ENCODE data around the gene NFATC4. TPM values are rescaled to one million over a fixed set of nuclear protein-coding genes. Genes with fewer than 3 reads are reported as not detected.

Gene NFATC4
- total and polyA plus RNA-seq, 3 donors from 2014 or later = 40.9 to 83.6 (median 53.5) TPM

Small RNA genes within 50 kb of the gene (small RNA-seq; reads per million reads assigned to genes)
- 0 reads per million in 2 donors for gene RF00026

Other genes with a start within 250 kb of the NFATC4 start
Only the 30 nearest of the 31 such genes appear.
- gene FITM1, start 237.5 kb upstream of the NFATC4 start, total RNA-seq = 1 to 10 TPM; 2.2 to 3.5 TPM
- gene FITM1, start 237.5 kb upstream of the NFATC4 start, polyA plus RNA-seq (ENCODE audit: insufficient read depth, low read depth, low replicate concordance) = 3.7 TPM
- 10 to 100 TPM; 43.3 to 63.9 TPM for gene PSME1, start 232.0 kb upstream of the NFATC4 start, total RNA-seq
- 101 TPM for gene PSME1, start 232.0 kb upstream of the NFATC4 start, polyA plus RNA-seq (ENCODE audit: insufficient read depth, low read depth, low replicate concordance)
- 10 to 100 TPM; 15.2 to 23.9 TPM for gene EMC9, start 226.6 kb upstream of the NFATC4 start, total RNA-seq
- 33.7 TPM for gene EMC9, start 226.6 kb upstream of the NFATC4 start, polyA plus RNA-seq (ENCODE audit: insufficient read depth, low read depth, low replicate concordance)
- 10 to 100 TPM; 49.8 to 78.1 TPM for gene PSME2, start 221.6 kb upstream of the NFATC4 start, total RNA-seq
- gene PSME2, start 221.6 kb upstream of the NFATC4 start, polyA plus RNA-seq (ENCODE audit: insufficient read depth, low read depth, low replicate concordance) = 122 TPM
- 10 to 100 TPM; 94.5 to 96.8 TPM for gene RNF31, start 220.7 kb upstream of the NFATC4 start, total RNA-seq
- 71.0 TPM for gene RNF31, start 220.7 kb upstream of the NFATC4 start, polyA plus RNA-seq (ENCODE audit: insufficient read depth, low read depth, low replicate concordance)
- 10 to 100 TPM; 45.7 to 56.2 TPM for gene IRF9, start 206.9 kb upstream of the NFATC4 start, total RNA-seq
- 74.8 TPM for gene IRF9, start 206.9 kb upstream of the NFATC4 start, polyA plus RNA-seq (ENCODE audit: insufficient read depth, low read depth, low replicate concordance)
- 10 to 100 TPM; 27.7 to 55.9 TPM for gene REC8, start 196.1 kb upstream of the NFATC4 start, total RNA-seq
- gene REC8, start 196.1 kb upstream of the NFATC4 start, polyA plus RNA-seq (ENCODE audit: insufficient read depth, low read depth, low replicate concordance) = 58.8 TPM
- gene IPO4, start 179.4 kb upstream of the NFATC4 start, total RNA-seq = 100 to 1,000 TPM in 1 of 2 donors, 10 to 100 TPM in 1; 85.9 to 140 TPM
- gene IPO4, start 179.4 kb upstream of the NFATC4 start, polyA plus RNA-seq (ENCODE audit: insufficient read depth, low read depth, low replicate concordance) = 156 TPM
- gene TM9SF1, start 172.7 kb upstream of the NFATC4 start, total RNA-seq = 10 to 100 TPM; 45.0 to 50.0 TPM
- gene TM9SF1, start 172.7 kb upstream of the NFATC4 start, polyA plus RNA-seq (ENCODE audit: insufficient read depth, low read depth, low replicate concordance) = 53.2 TPM
- 10 to 100 TPM; 19.4 to 27.4 TPM for gene TSSK4, start 162.5 kb upstream of the NFATC4 start, total RNA-seq
- gene TSSK4, start 162.5 kb upstream of the NFATC4 start, polyA plus RNA-seq (ENCODE audit: insufficient read depth, low read depth, low replicate concordance) = 78.2 TPM
- 100 to 1,000 TPM in 1 of 2 donors, 10 to 100 TPM in 1; 52.9 to 111 TPM for gene CHMP4A, start 154.7 kb upstream of the NFATC4 start, total RNA-seq
- 56.3 TPM for gene CHMP4A, start 154.7 kb upstream of the NFATC4 start, polyA plus RNA-seq (ENCODE audit: insufficient read depth, low read depth, low replicate concordance)
- gene MDP1, start 152.1 kb upstream of the NFATC4 start, total RNA-seq = 10 to 100 TPM; 17.3 to 19.5 TPM
- gene MDP1, start 152.1 kb upstream of the NFATC4 start, polyA plus RNA-seq (ENCODE audit: insufficient read depth, low read depth, low replicate concordance) = 20.1 TPM
- 100 to 1,000 TPM in 1 of 2 donors, 10 to 100 TPM in 1; 94.6 to 110 TPM for gene NEDD8, start 135.8 kb upstream of the NFATC4 start, total RNA-seq
- 180 TPM for gene NEDD8, start 135.8 kb upstream of the NFATC4 start, polyA plus RNA-seq (ENCODE audit: insufficient read depth, low read depth, low replicate concordance)
- 10 to 100 TPM; 30.0 to 42.2 TPM for gene GMPR2, start 135.3 kb upstream of the NFATC4 start, total RNA-seq
- 49.9 TPM for gene GMPR2, start 135.3 kb upstream of the NFATC4 start, polyA plus RNA-seq (ENCODE audit: insufficient read depth, low read depth, low replicate concordance)
- 10 to 100 TPM; 27.5 to 32.1 TPM for gene TINF2, start 125.6 kb upstream of the NFATC4 start, total RNA-seq
- gene TINF2, start 125.6 kb upstream of the NFATC4 start, polyA plus RNA-seq (ENCODE audit: insufficient read depth, low read depth, low replicate concordance) = 45.6 TPM
- 10 to 100 TPM in 1 of 2 donors, 1 to 10 TPM in 1; 3.6 to 10.5 TPM for gene TGM1, start 105.0 kb upstream of the NFATC4 start, total RNA-seq
- gene TGM1, start 105.0 kb upstream of the NFATC4 start, polyA plus RNA-seq (ENCODE audit: insufficient read depth, low read depth, low replicate concordance) = 5.4 TPM
- 10 to 100 TPM; 70.9 to 90.2 TPM for gene RABGGTA, start 96.6 kb upstream of the NFATC4 start, total RNA-seq
- gene RABGGTA, start 96.6 kb upstream of the NFATC4 start, polyA plus RNA-seq (ENCODE audit: insufficient read depth, low read depth, low replicate concordance) = 33.5 TPM
- gene DHRS1, start 68.4 kb upstream of the NFATC4 start, total RNA-seq = 10 to 100 TPM; 22.5 to 24.6 TPM
- 19.2 TPM for gene DHRS1, start 68.4 kb upstream of the NFATC4 start, polyA plus RNA-seq (ENCODE audit: insufficient read depth, low read depth, low replicate concordance)
- 10 to 100 TPM; 25.0 to 27.6 TPM for gene NOP9, start 68.3 kb upstream of the NFATC4 start, total RNA-seq
- 20.1 TPM for gene NOP9, start 68.3 kb upstream of the NFATC4 start, polyA plus RNA-seq (ENCODE audit: insufficient read depth, low read depth, low replicate concordance)
- 1 to 10 TPM; 3.8 to 6.6 TPM for gene CIDEB, start 60.2 kb upstream of the NFATC4 start, total RNA-seq
- gene CIDEB, start 60.2 kb upstream of the NFATC4 start, polyA plus RNA-seq (ENCODE audit: insufficient read depth, low read depth, low replicate concordance) = 7.0 TPM
- gene LTB4R2, start 58.0 kb upstream of the NFATC4 start, total RNA-seq = 10 to 100 TPM; 23.4 to 28.1 TPM
- 4.2 TPM for gene LTB4R2, start 58.0 kb upstream of the NFATC4 start, polyA plus RNA-seq (ENCODE audit: insufficient read depth, low read depth, low replicate concordance)
- gene LTB4R, start 56.7 kb upstream of the NFATC4 start, total RNA-seq = 10 to 100 TPM; 10.3 to 10.9 TPM
- 5.5 TPM for gene LTB4R, start 56.7 kb upstream of the NFATC4 start, polyA plus RNA-seq (ENCODE audit: insufficient read depth, low read depth, low replicate concordance)
- gene ADCY4, start 33.1 kb upstream of the NFATC4 start, total RNA-seq = 10 to 100 TPM; 13.9 to 23.1 TPM
- gene ADCY4, start 33.1 kb upstream of the NFATC4 start, polyA plus RNA-seq (ENCODE audit: insufficient read depth, low read depth, low replicate concordance) = 10.0 TPM
- gene RIPK3, start 28.2 kb upstream of the NFATC4 start, total RNA-seq = 10 to 100 TPM in 1 of 2 donors, 1 to 10 TPM in 1; 3.2 to 11.3 TPM
- gene RIPK3, start 28.2 kb upstream of the NFATC4 start, polyA plus RNA-seq (ENCODE audit: insufficient read depth, low read depth, low replicate concordance) = 2.8 TPM
- 10 to 100 TPM; 21.8 TPM for gene NYNRIN, start 30.8 kb downstream of the NFATC4 start, total RNA-seq
- gene NYNRIN, start 30.8 kb downstream of the NFATC4 start, polyA plus RNA-seq (ENCODE audit: insufficient read depth, low read depth, low replicate concordance) = 22.0 TPM
- 10 to 100 TPM; 13.5 to 17.0 TPM for gene CBLN3, start 61.5 kb downstream of the NFATC4 start, total RNA-seq
- 9.0 TPM for gene CBLN3, start 61.5 kb downstream of the NFATC4 start, polyA plus RNA-seq (ENCODE audit: insufficient read depth, low read depth, low replicate concordance)
- 10 to 100 TPM; 52.0 to 66.0 TPM for gene KHNYN, start 61.8 kb downstream of the NFATC4 start, total RNA-seq
- 27.9 TPM for gene KHNYN, start 61.8 kb downstream of the NFATC4 start, polyA plus RNA-seq (ENCODE audit: insufficient read depth, low read depth, low replicate concordance)
- 10 to 100 TPM; 76.7 to 86.1 TPM for gene SDR39U1, start 74.6 kb downstream of the NFATC4 start, total RNA-seq
- gene SDR39U1, start 74.6 kb downstream of the NFATC4 start, polyA plus RNA-seq (ENCODE audit: insufficient read depth, low read depth, low replicate concordance) = 76.6 TPM
- not detected for gene CMA1, start 140.1 kb downstream of the NFATC4 start, total RNA-seq
- 4.0 TPM for gene CMA1, start 140.1 kb downstream of the NFATC4 start, polyA plus RNA-seq (ENCODE audit: insufficient read depth, low read depth, low replicate concordance)
- gene CTSG, start 208.1 kb downstream of the NFATC4 start, total RNA-seq = 1 to 10 TPM in 1 of 2 donors, not detected in 1; 3.8 TPM
- 9.2 TPM for gene CTSG, start 208.1 kb downstream of the NFATC4 start, polyA plus RNA-seq (ENCODE audit: insufficient read depth, low read depth, low replicate concordance)

Measured in testis (tissue), 3 donors.